HL-60/S4 treated with phorbol 12-myristate 13-acetate at 8.2 ng/mL for 4 days and 3 days (cell line): Measurements from ENCODE around the gene TLX3.
"Not testable (repeated sequence)": the region's sequence is repeated elsewhere in the genome, so short reads cannot be mapped to it uniquely, and the experiment has no call there.

Experiments used
- in situ Hi-C: fragments of 300-500 bp; cut with MboI; formaldehyde crosslinking; loops from 2 replicates; pipeline ENCODE4 v1.15.0; 2022; ENCODE audit warnings: low sequenced_read_pairs

TLX3 gene

DNA sequence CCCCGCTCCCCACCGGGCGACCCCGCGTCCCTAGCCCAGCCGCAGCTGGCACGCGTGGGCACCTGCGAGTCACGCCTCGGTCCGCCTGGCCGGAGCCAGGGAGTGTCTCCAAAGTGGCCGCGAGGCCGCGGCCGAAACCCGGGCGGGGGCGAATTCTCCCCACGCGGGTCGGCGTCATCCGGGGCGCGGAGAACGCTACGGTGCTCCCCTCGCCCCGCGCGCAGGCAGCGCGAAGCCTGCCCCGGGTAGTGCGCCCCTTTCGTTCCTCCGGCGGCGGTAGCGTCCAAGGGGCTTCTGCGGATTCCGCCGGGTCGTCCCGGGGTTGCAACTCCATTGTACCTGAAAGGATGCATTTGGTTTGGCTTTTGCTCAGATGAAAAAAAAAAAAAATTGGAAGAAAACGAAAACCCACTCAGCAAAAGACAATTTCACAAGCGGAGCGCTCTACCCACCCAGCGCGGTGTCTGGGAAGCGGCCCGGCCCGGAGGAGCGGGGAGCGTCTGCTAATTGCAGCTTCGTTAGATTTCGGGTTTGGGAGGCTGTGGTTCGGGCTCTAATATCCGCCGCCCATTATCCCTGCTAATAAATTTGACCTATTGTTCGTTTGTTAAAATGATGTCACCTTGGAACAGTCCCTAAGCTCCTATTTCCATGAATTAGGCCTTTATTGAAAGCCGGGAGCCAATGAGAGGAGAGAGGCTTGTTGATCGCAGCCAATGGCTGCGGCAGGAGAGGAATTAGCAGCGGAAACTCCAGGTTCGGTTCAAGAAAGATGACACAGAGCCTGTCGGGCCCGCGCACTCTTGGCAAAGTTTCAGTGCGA lies at the start of gene TLX3:
TSS of gene TLX3 (plus strand) at position 796 of the 823 bp plus-strand sequence. CDS start 118 bp downstream, outside the sequence.
- in situ Hi-C loops, result no loop called here

GRCh38 chr5:171261361-171261760 lies 47.7 kb upstream of the TLX3 start:
- in situ Hi-C loops, result no loop called here

DNA sequence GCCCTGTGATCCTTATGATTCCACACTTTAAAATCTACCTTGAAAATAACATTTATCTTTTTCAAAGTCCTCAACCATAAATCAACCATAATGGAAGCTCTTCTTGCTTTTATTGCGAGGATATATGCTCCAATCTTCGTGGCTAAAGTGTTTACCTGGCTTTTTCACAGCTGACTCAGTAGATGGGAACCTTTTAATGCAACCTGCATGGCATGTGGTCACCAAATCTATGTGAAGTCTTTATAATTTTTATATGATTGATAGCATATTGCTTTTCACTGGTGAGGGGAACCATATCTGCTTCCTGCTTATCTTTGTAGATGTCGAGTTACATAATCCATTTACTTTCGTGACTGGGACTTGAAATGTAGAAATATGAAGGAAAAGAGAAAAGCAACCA lies 47.1 kb upstream of the TLX3 start:
- in situ Hi-C loops, result no loop called here

DNA sequence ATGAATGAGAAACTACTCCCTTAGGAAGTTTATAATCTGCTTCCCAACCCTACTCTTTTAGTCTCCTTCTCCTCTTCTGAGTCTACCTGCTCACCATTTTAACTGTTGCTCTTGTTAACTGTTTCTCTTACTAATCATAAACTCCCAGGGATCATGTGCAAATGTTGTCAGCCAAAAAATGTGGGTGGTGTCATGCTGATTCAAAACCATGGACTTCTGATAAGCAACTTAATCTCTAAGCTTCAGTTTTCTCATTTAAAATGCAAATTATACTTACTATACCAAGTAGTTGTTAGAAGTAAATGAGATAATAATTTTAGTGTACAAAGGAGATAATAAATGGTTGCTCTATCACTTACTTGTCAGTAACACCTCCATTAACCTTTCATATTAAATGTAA lies 45.9 kb upstream of the TLX3 start:
- in situ Hi-C loops, result no loop called here

GRCh38 chr5:171264843-171265242 lies 44.2 kb upstream of the TLX3 start:
- in situ Hi-C loops, result no loop called here

GRCh38 chr5:171268700-171269620 lies 40.1 kb upstream of the TLX3 start:
- in situ Hi-C loops, result no loop called here

DNA sequence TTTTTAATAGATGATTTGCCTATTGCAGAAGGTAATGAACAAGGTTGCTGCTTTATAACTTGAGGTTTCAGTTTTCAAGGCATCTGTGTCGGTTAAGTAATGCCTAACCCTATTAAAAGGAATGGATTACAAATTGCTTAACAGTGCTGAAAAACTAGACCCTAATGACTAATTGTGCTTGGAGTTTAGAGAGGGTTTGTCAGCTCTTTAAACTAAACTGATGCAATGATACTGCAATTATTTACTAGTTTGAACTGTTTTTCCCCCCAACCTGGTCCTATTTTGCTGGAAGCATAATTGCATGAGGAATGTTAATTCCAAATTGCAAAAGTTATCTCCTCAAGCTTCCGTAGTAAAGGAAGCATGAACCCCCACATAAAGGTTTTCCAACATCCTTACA lies 39.3 kb upstream of the TLX3 start:
- in situ Hi-C loops, result no loop called here

- in situ Hi-C loops, result no loop called here
Observed at GRCh38 chr5:171270136-171270535, 38.9 kb upstream of the TLX3 start.

DNA sequence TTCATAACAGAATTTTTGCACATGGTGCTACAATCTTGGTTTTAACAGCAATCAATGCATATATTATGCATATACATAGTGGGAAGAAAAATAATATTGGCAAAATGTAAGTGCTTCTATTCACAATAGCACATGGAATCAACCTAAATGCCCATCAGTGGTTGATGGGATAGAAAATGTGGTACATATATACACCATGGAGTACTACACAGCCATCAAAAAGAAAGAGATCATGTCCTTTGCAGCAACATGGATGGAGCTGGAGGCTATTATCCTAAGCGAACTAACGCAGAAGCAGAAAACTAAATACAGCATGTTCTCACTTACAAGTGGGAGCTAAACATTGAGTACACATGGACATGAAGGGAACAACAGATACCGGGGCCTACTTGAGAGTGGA lies 37.2 kb upstream of the TLX3 start:
- in situ Hi-C loops, result no loop called here

DNA sequence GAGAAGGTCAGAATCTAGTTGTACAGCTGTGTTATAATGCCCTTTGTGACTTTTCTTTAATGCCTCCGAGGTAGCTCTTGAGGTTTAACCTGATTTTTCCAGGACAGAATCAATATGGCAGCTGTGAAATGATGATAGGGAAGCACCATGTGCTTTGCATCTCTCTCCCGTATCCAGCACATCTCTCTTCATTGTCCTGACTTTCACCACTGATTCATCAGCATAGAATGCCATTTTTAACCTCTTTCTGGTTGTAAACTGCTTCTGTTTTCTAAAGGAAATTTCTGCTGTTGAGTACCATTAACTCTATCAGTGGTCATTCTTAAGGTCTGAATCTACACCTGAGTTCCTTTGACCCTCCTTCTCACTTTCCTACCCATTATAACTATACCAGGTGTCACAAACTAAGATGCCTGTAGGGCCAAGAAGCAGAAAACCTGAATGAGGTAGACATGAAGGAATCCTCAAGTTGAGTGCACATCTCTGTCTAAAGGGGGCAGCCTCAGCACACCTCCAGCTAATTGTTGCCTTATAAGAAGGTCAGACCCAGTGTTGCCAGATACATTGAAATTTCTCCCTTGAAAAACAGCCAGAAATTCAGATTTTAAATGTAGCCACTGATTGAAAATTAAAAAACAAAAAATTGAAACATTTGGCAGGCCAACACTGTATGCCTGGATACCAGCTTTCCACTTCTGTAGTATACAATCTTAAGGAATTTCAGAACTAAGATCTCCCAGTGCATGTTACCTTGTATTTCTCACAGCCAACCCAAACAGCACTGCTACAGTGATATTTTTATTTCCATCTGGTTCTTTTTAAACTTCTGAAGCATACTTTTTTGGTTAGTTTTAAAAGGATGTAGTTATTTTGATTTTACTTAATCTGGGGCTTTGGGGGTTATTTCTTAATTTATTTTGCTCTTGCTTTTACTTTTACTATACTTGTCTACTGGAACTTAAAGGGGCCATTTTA lies 35.8 kb upstream of the TLX3 start:
- in situ Hi-C loops, result no loop called here

DNA sequence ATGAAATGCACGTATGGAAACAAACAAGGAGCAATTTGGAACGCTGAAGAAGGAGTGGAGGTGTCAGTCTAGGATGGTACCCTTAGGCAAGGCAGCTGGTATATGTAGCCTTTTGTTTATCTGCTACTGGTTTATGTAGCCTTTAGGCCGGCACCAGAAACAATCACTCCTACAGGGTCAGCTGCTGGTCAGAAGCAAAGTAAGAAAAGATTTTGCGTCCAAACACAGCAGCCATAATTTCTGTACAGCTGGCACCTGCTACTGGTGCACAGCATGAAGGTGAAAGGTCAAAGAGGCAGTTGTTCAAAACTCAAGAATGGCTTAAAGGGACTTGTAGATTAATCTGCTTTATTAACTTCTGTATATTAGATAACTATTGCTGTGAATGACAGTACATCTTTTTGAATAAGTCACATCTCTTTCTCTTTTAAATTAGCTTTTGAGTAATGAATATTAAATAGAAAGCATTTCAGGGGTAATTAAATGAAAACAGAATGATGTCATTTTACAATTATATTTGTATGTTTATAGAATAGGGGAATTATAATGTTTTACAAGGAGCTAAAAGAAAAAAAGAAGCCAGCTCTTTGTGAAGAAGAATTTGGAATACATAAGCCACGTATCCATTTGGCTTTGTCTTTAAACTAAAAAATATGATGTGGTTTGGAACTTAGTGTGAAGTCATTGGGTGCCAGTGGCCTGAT lies 33.1 kb upstream of the TLX3 start:
- in situ Hi-C loops, result no loop called here

DNA sequence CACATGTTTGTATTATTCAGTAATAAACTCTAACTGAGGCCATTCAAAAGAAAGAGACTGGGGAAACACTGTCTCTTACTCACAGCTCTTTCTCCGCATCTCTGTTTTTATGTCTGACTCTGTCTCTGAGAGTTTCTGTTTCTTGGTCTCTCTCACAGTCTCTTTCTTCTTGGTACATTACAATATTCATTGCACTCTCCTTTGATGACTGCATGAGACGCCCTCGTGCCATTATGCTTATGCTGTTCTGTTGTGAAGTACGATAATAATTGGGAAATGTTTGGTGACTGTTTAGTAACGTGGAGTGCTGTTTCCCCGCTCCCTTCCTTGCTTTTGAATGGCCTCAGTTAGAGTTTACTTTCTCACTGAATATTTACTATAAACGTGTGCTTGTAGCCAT lies 25.3 kb upstream of the TLX3 start:
- in situ Hi-C loops, result no loop called here

GRCh38 chr5:171285465-171285864 lies 23.6 kb upstream of the TLX3 start:
- in situ Hi-C loops, result no loop called here

DNA sequence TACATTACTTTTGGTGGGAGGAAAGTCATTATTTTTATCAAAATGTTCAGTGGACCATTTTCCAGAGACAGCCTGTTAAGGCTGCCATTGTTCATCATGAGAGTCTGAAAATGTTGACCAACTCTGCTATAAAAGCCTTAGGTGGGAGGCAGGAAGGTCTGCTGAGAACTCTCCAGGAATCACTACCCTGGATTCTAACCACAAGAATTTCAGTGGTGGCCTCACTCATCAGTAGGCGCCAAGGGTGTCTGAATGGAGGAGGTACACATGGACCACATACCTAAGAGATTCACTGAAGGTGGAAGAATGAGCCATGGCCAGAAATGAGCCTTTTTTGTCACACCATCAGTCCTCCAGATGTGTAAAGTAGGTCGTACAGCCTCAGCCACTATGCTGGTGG lies 21.0 kb upstream of the TLX3 start:
- in situ Hi-C loops, result no loop called here

DNA sequence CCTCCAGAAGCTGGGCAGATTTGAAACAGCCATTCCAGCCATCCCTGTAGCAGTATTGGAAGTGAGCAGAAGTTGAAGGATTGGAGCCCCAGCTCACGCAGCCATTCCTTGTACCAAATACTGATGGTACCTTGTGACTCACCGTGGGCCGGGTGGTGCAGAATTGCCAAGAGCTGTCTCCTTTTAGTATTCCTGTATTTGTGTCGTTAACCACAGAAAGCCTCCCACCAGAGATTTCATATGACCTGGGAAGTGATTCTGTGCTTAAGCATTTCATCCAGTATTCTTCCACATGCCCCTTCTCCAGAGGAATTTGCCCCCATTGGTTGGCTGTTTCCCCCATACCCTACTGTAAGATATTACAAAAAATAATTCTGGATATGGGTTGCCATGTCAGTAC lies 17.7 kb upstream of the TLX3 start:
- in situ Hi-C loops, result no loop called here

DNA sequence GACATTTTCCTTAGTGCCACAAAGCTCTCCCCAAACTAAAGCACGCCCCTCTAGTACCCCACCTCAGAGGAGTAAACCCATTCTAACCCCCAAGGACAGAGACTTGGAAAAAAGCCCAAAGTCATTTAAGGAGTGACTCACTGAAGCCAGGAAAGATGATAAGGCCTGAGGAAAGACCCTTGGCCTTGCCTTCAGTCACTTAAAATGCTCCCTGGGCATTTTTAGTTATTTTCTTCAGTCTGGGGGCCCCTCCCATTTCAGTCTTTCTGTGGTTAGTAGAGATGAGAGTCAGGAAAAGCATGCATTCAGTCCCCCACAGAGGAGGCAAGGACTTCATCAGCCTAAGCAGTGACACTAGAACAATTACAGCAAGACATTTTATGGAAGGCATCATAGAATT lies 13.7 kb upstream of the TLX3 start:
- in situ Hi-C loops, result no loop called here

GRCh38 chr5:171295801-171296200 lies 13.2 kb upstream of the TLX3 start:
- in situ Hi-C loops, result no loop called here

DNA sequence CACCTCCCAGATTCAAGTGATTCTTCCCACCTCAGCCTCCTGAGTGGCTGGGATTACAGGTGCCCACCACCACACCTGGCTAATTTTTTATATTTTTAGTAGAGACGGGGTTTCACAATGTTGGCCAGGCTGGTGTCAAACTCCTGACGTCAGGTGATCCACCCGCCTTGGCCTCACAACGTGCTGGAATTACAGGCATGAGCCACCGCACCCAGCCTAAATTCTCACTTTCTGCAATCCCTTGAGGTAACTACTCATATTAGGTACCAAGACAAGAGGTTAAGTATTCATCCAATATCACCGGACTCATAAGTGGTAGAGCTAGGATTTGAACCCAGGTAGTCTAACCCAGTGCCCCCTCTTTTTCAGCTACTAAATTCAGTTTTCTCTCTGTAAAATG lies 11.1 kb upstream of the TLX3 start:
- in situ Hi-C loops, result not testable (repeated sequence)

- in situ Hi-C loops, result no loop called here
Observed at GRCh38 chr5:171299228-171299627, 9.8 kb upstream of the TLX3 start.

- in situ Hi-C loops, result no loop called here
Observed at GRCh38 chr5:171299851-171300250, 9.2 kb upstream of the TLX3 start.
